GM21526 (cell line): ENCODE measurements around the gene ZSWIM6.
A peak's percentile ranks its signal among the peaks of the same experiment; 100 is the strongest.

Source experiments
- ATAC-seq: cut with Tn5 transposase; IDR thresholded peaks from one replicate; pipeline ENCODE4 v1.9.1; 2021; ENCODE audit warnings: moderate library complexity; ENCODE audit not compliant: unreplicated experiment, low FRiP score

The ZSWIM6 gene

GRCh38 chr5:61330341-61330844 is 1.7 kb upstream of the ZSWIM6 start:
- ATAC-seq = no peak

DNA sequence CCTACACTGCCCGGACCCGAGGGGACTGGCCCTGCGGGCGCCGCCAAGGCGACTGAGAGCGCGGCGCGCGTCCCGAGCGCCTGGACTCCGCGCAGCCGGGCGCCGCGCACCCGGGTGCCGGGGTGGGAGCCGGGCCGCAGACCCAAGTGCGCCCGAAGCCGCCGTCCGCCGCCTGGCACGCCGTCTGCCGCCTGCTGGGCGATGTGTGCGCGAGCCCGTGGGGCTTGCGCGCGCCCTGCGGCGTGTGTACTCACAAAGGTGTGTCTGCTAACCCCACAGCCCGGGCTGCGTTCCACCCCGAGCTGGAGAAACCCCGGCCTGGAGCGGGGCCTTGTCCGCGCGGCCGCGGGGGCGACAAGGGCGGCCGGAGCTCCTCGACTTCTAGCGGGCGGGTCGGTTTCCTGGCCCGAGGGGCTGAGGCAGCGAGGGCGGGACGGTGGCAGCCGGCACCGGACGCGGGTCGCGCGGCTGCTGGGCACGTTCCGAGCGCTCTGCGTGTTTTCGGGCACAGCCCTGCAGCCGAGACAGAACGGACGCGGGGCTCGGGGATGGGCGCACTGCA is 1.1 kb upstream of the ZSWIM6 start:
- peak; percentile 30 for ATAC-seq

DNA sequence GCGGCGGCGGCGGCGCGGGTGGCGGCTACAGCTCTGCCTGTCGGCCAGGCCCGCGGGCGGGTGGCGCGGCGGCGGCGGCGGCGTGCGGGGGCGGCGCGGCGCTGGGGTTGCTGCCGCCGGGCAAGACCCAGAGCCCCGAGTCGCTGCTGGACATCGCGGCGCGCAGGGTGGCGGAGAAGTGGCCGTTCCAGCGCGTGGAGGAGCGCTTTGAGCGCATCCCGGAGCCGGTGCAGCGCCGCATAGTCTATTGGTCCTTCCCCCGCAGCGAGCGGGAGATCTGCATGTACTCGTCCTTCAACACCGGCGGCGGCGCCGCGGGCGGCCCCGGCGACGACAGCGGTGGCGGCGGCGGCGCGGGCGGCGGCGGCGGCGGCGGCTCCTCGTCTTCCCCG is 296 bp downstream of the ZSWIM6 start:
- no peak for ATAC-seq

DNA sequence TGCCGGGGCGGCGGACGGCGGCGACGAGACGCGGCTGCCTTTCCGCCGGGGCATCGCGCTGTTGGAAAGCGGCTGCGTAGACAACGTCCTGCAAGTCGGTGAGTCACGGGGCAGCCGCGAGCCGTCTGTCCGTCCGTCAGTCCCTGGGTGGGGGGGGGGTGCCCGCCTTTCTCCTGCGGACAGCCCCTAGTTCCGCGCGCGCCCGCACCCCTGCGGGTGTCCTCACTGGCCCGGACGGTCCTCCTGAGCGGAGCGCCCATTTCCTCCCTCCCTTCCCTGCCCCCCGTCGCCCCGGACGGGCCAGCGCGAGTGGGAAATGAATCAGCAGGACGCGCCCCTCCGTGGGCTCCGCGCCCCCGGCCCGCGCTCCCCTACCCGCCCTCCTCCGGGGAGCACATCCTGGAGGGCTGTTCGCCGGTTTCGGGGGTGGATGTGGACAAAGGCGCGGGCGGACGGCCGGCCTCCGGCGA is 828 bp downstream of the ZSWIM6 start:
- no peak for ATAC-seq

DNA sequence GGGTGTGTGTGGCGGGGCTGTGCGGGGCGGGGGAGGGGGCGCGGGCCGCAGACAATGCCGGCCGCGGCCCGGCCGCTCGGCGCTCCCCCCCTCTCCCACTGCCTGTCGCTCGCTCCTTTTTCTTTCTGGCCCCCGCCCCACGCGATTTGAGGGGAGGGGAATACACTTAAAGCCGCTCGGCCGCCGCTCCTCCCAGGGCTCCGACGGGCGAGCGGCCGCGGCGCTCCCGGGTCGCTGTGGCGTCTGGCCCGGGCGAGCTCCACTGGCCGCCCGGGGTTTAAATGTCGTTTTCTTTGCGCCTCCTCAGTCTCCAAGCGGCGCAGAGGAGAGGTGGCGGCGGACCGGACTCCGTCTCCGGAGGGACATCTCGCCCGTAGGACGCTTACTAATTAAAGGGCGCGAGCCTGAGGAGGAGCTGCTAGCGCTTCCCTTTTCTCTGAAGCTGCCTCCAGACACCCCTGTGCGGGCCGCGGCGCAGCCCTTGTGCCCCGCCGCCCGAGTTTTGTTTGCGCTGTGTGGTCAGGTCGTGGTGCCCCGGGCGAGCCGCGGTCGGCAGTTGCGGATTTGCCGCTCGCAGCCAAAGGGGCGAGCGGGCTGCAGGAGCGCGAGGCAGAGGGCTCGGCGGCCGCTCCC is 1.4 kb downstream of the ZSWIM6 start:
- no peak for ATAC-seq

- no peak for ATAC-seq
Observed at GRCh38 chr5:61333954-61334867, 2.2 kb downstream of the ZSWIM6 start.

DNA sequence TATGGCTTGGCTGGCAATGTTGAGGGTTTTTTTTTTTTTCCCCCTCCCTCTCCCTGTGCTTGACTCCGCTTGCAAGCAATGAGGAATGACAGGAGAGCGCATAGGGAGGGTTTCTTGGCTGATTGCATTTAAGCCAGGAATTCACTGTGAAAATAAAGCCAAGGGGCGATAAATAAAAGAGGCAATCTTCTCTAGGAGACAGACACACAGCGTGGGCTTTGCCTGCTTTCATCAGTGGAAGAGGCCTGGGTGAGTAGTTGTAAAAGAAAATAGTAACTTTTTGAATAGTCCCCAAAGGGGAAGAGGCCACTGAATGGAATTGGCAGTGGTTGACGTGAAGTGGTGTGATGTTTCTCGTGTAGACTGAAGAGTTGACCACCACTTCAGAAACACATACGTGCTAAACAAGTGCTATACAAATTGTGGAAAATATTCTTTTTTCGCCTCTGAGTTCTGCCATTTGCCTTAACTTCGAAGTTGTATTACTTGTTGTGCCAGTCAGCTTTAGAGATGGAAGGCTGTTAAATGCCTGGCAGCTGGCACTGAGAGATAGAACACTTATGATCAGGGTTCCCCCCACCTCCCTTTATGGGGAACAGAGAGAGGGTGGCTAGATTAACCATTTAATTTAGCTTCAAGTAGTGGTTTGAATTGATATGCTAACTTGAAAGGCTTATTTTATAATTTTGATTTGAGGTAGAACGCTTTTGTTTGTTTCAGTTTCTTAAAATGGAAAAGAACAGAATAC is 3.0 kb downstream of the ZSWIM6 start:
- no peak for ATAC-seq

DNA sequence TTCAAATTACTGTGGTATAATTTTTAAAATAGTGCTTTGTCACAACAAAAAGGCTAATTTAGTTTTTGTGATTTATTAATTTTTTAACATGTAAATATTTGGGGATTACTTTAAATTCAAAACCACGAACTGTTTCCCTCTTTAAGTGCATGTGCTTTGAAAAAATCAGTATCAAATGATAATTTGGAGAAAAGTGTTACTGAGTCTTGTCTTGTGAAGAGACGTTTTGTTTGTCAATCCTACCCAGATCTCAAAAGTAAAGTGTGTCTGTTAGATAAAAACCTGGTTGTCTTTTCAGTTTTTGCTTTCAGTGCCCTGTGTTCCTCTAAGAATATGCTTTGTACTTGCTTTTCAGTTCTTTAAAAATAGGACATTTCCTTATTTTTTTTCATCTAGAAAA is 7.7 kb downstream of the ZSWIM6 start:
- ATAC-seq = no peak

GRCh38 chr5:61340775-61341361 is 8.8 kb downstream of the ZSWIM6 start:
- no peak for ATAC-seq

GRCh38 chr5:61342071-61342501 is 10.0 kb downstream of the ZSWIM6 start:
- no peak for ATAC-seq

DNA sequence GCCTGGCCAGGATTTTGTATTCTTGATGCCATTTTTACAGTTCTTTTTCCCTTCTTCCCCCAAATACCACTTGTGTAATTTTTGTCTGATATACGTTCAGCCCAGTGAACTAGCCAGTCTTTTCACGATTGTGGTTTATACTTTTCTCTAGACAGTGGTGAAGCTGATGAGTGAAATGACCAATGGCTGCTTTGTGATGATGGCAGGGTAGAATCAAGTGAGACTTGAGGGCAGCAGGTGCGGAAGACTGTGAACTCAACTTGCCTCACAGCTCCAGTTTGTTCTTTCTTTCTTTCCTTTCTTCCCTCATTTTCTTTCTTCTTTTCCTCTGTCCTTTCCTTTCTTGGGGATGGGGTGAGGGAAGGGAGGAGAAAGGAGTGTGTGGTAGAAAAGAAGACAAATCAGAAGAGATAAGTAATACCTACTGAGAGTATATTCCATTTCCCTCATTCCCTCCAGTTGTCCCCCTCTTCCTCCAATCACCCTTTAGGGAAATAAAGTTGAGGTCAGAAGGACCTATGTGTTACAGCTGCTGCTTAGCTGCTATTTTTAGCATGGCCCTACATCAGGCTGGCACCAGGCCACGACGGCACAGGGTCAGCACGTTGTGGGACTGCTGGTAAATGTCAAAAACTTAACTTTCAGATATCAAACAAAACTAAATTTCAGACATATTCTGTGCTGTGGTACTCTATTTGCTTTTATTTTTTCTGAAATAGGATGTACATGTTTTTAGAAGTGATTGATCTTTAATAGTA is 12.3 kb downstream of the ZSWIM6 start:
- ATAC-seq = no peak

DNA sequence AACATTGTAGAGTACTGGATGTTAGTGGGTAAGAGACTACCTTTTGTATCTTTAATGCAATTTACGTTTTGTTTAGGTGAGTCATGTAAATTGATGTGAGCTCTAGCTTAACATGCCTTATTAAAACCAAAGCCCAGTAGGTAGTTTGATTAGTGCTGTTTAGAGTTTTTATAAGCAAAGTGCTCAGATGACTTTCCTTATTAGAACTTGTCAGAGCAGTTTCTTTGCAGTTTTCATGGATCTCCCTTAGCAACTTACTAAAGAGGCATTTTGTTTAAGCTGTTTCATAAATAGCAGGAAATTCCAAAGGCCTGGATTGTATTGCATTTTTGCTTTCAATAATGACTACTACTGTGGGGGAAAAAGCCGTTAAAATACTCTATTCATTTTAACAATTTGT is 14.5 kb downstream of the ZSWIM6 start:
- no peak for ATAC-seq

DNA sequence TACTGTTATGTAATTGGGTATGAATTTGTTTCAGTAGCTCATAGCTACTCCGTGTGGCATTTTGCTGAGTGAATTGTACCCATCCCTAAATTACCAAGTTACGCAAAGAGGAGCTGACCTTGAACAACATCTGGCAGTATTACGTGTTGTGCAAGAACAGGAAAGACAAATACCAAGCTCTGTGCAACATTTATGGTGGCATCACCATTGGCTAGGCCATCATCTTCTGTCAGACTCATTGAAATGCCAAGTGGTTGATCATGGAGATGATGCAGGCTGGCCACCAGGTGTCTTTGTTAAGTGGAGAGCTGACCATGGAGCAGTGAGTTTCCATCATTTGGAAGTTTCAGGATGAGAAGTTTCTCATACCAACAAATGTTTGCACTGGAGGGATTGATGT is 15.0 kb downstream of the ZSWIM6 start:
- no peak for ATAC-seq

DNA sequence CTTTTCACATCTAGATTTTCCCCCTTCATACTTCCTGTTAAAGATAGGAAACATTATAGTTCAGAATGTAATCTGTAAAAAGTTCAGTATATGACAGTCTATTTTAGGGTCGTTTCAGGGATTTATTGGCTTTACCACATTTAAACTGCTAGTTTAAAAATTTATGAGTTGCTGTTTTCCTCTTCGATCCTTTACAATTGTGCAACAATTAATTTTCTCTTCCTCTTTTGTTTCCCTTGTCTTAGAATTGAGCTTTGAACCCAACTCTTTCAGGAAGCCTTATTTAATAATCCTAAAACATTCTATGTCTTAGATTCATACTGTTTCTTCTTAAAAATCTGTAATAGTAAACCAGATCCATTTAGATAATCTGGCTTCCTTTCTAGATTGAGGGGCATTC is 16.4 kb downstream of the ZSWIM6 start:
- no peak for ATAC-seq

- no peak for ATAC-seq
Observed at GRCh38 chr5:61349935-61350334, 17.9 kb downstream of the ZSWIM6 start.

DNA sequence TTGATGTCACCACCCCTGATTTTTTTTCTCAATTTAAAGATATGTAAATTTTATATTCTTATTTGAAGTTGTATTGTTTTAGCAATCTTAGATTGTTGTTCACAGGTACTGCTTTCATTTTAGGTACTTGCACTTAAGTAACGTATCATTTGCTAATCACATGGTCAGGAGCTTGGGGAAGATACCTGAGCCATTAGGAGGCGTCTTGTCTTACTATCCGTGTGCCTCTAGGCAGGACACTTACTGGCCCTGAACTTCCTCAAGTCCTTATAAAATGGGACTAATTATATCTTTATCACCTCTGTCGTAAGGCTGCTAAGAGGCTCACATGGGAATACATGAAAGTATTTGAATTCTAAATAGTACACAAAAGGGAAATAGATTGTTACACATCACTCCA is 18.5 kb downstream of the ZSWIM6 start:
- no peak for ATAC-seq

- no peak for ATAC-seq
Observed at GRCh38 chr5:61351733-61352132, 19.7 kb downstream of the ZSWIM6 start.

GRCh38 chr5:61352180-61352579 is 20.1 kb downstream of the ZSWIM6 start:
- no peak for ATAC-seq

- no peak for ATAC-seq
Observed at GRCh38 chr5:61352612-61353156, 20.6 kb downstream of the ZSWIM6 start.
